Fibroblast of villous mesenchyme (primary cell): Measurements from ENCODE around the gene PLCB3. TPM values are rescaled to one million over a fixed set of nuclear protein-coding genes. Genes with fewer than 3 reads are reported as not detected.

Experiments used
- DNase-seq: peaks from one replicate; pipeline ENCODE4 v3.0.0-alpha.2; 2010; ENCODE audit warnings: low read depth
- H3K4me3 ChIP-seq: 2 replicates; pipeline ENCODE4 v1.5.1; 2011; ENCODE audit warnings: low read depth, mild to moderate bottlenecking, low read length
- total RNA-seq: library from RNA; depleted of rRNA; stranded (reverse); fragments of >200 nt; gene quantifications from 2 replicates; pipeline ENCODE4 v1.2.3, GENCODE V29; 2012
- TF ChIP-seq, protein P1 (sequence below): IDR thresholded peaks from 2 replicates; pipeline ENCODE4 v1.5.1; 2012; ENCODE audit warnings: low read depth, mild to moderate bottlenecking, low read length; ENCODE audit not compliant: insufficient read depth

Gene PLCB3
- total RNA-seq, 1 donor = 66.5 TPM

DNA sequence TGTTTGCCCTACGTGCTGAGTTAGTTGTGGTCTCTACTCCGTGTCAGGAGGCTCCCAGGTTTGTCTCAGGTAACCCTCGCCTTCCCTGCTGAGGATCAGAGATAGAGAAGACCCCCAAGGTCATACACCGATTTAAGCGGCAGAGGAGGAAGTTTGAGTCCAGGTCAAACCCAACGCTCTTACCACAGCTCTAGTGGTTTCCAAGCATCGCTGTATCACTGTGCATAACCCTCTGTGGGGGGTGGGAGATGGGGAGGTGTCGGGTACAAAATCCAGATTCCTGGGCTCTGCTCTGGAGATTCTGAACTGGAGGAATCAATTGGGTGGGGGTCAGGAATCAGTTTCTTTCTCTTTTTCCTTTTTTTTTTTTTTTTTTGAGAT, 20.4 kb upstream of the PLCB3 start:
- DNase-seq = no peak
- peak overlapping the region; percentile 67 for H3K4me3 ChIP-seq
- TF ChIP-seq, protein P1, sequence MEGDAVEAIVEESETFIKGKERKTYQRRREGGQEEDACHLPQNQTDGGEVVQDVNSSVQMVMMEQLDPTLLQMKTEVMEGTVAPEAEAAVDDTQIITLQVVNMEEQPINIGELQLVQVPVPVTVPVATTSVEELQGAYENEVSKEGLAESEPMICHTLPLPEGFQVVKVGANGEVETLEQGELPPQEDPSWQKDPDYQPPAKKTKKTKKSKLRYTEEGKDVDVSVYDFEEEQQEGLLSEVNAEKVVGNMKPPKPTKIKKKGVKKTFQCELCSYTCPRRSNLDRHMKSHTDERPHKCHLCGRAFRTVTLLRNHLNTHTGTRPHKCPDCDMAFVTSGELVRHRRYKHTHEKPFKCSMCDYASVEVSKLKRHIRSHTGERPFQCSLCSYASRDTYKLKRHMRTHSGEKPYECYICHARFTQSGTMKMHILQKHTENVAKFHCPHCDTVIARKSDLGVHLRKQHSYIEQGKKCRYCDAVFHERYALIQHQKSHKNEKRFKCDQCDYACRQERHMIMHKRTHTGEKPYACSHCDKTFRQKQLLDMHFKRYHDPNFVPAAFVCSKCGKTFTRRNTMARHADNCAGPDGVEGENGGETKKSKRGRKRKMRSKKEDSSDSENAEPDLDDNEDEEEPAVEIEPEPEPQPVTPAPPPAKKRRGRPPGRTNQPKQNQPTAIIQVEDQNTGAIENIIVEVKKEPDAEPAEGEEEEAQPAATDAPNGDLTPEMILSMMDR = no peak

DNA sequence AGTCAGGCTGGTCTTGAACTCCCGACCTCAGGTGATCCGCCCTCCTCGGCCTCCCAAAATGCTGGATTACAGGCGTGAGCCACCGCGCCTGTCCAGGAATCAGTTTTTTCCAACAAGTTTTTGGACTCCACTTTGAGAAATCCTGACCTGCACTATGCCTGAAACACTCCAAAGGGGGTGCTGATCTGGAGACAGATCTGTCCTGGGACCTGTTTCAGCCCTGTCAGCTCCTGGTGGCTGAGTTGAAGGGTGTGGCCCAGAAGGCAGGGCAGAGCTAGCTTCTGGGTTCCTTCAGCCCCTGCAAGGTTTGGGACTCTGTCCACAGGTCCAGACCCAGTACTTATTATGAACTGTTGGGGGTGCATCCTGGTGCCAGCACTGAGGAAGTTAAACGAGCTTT, 19.8 kb upstream of the PLCB3 start:
- TF ChIP-seq, protein P1 = no peak
- no peak for DNase-seq
- H3K4me3 ChIP-seq = no peak overlapping the region

DNA sequence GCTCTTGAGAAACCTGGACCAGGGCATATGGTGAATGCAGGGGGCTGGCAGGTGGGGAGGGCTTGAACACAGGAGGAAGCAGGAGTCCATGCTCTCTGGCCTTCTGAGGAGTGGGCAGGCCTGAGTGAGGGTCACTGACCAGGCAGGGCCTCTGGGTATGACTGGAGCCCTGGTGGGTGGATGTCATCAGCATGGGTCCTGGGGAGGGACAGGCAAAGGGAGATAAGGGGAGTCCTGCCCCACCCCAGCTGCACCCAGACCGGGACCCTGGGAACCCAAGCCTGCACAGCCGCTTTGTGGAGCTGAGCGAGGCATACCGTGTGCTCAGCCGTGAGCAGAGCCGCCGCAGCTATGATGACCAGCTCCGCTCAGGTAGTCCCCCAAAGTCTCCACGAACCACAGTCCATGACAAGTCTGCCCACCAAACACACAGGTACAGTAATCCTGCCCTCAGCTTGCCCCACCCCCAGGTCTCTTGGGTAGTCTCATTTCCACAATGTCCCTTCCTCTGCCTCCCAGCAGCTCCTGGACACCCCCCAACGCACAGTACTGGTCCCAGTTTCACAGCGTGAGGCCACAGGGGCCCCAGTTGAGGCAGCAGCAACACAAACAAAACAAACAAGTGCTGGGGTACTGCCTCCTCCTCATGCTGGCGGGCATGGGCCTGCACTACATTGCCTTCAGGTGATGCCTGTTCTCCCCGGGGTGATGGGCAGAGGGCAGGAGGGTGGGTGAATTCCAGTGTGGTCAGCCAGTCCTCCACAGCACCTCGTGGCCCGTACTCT, 19.0 kb upstream of the PLCB3 start:
- no peak for DNase-seq
- H3K4me3 ChIP-seq = no peak overlapping the region
- TF ChIP-seq, protein P1 = no peak

GRCh38 chr11:64232967-64233315, 18.4 kb upstream of the PLCB3 start:
- TF ChIP-seq, protein P1 = no peak
- H3K4me3 ChIP-seq = no peak overlapping the region
- DNase-seq = no peak

GRCh38 chr11:64233913-64234586, 17.3 kb upstream of the PLCB3 start, which contains the start of gene VEGFB:
Gene VEGFB (plus strand): TSS chr11:64234584. CDS start chr11:64234834, 250 bp downstream.
- TF ChIP-seq, protein P1 = no peak
- DNase-seq = peak; percentile 58
- peak within 1 kb of the TSS; percentile 68 for H3K4me3 ChIP-seq

GRCh38 chr11:64234647-64235379, 16.5 kb upstream of the PLCB3 start:
- no peak for DNase-seq
- TF ChIP-seq, protein P1 = no peak
- peak overlapping the region; percentile 68 for H3K4me3 ChIP-seq
